Vagina (tissue), 2 donors: Measurements from ENCODE around the gene YWHAB. TPM values are rescaled to one million over a fixed set of nuclear protein-coding genes. Genes with fewer than 3 reads are reported as not detected.
A peak's percentile ranks its signal among the peaks of the same experiment; 100 is the strongest.

Experiments
- DNase-seq, 2 donors: peaks; one replicate each; pipeline ENCODE4 v3.0.0-alpha.2; 2017; ENCODE audit errors: extremely low spot score in 2 of 2
- H3K27ac ChIP-seq: fragments of 200-600 bp; sonication (generic); one replicate; pipeline ENCODE4 v1.5.1; 2019
- H3K27me3 ChIP-seq: fragments of 200-600 bp; sonication (generic); one replicate; pipeline ENCODE4 v1.5.1; 2019
- H3K36me3 ChIP-seq, 2 donors: fragments of 200-600 bp; sonication (generic); one replicate each; pipeline ENCODE4 v1.5.1; 2017 to 2019
- H3K4me1 ChIP-seq: fragments of 200-600 bp; sonication (generic); one replicate; pipeline ENCODE4 v1.5.1; 2019
- H3K4me3 ChIP-seq, 2 donors: fragments of 200-600 bp; sonication (generic); 1 replicate in 1 of 2; 2 replicates in 1 of 2; pipeline ENCODE4 v1.5.1; 2016 to 2019
- H3K9me3 ChIP-seq: fragments of 200-600 bp; sonication (generic); one replicate; pipeline ENCODE4 v1.5.1; 2019
- CTCF ChIP-seq, 3 experiments: fragments of 450-650 bp in 2 of 3; fragments of 200-600 bp in 1 of 3; sonication (generic) in 1 of 3; IDR thresholded peaks; one replicate each; pipeline ENCODE4 v1.5.1; 2017 to 2019; ENCODE audit warnings: antibody characterized with exemption in 3 of 3, mild to moderate bottlenecking in 2 of 3, moderate library complexity in 2 of 3
- POLR2A ChIP-seq, 2 donors: fragments of 450-650 bp; IDR thresholded peaks; one replicate each; pipeline ENCODE4 v1.6.1; 2017; ENCODE audit warnings: antibody characterized with exemption in 2 of 2, mild to moderate bottlenecking in 2 of 2, moderate library complexity in 2 of 2
- POLR2AphosphoS5 ChIP-seq, 2 donors: sonication (generic); formaldehyde crosslinking; IDR thresholded peaks; one replicate each; pipeline ENCODE4 v1.9.0; 2017; ENCODE audit warnings: antibody characterized with exemption in 2 of 2, mild to moderate bottlenecking in 2 of 2, low read depth in 1 of 2; ENCODE audit not compliant: insufficient read depth in 1 of 2
- intact Hi-C: fragments of 100-400 bp; cut with DNase I; formaldehyde crosslinking; loops from one replicate; pipeline ENCODE4 v1.15.1; 2023
- total RNA-seq: library from RNA; depleted of rRNA; stranded (reverse); fragments of >200 nt; gene quantifications from one replicate; pipeline ENCODE4 v1.2.3, GENCODE V29; 2016

YWHAB gene
- total RNA-seq, 1 donor from 2014 or later, result 87.4 TPM

GRCh38 chr20:44886266-44886651, 754 bp downstream of the YWHAB start:
- H3K4me3 ChIP-seq, result peak overlapping the region; percentile 95 to 99
- H3K27me3 ChIP-seq, result no peaks in the 10 kb centered on the region
- TF ChIP-seq CTCF (IDR thresholded peaks at IDR 0.05) (no peak), POLR2AphosphoS5 (IDR thresholded peaks at IDR 0.05; ENCODE audit: insufficient read depth in 1 of 2, low read depth in 1 of 2) (no peak), POLR2A (IDR thresholded peaks at IDR 0.05) (no peak)
- H3K4me1 ChIP-seq, result peaks cover 48% of the 10 kb centered on the region
- no peaks in the 10 kb centered on the region for H3K9me3 ChIP-seq
- intact Hi-C loops, result no loop called here
- peak overlapping the region; percentile 89 for H3K27ac ChIP-seq
- no peaks in the 10 kb centered on the region for H3K36me3 ChIP-seq
- no peak for DNase-seq

DNA sequence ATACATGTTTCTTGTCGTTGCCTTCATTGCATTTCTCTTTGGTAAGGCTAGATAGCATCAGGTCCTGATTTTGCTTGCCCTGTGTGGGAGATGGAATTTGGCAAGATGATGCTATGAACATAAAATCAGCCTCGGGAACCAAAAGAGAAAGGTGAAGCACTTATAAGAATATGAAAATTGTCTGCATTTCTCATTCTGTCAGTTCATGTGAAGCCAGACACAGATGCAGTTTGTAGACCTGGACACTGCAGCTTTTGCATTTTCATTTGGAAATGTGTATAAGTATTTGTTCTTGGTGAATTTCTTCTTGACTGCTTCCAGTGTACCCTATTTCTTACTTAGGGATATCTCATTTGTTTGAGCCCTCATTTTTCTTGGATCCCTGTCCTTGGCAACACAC, 1.3 kb downstream of the YWHAB start:
- Histone ChIP-seq H3K27me3 (no peaks in the 10 kb centered on the region), H3K4me1 (peaks cover 54% of the 10 kb centered on the region), H3K36me3 (no peaks in the 10 kb centered on the region), H3K9me3 (no peaks in the 10 kb centered on the region), H3K4me3 (peak overlapping the region; percentile 95 to 99), H3K27ac (peak overlapping the region; percentile 89)
- no peak for DNase-seq
- TF ChIP-seq CTCF (IDR thresholded peaks at IDR 0.05) (no peak), POLR2A (IDR thresholded peaks at IDR 0.05) (no peak), POLR2AphosphoS5 (IDR thresholded peaks at IDR 0.05; ENCODE audit: insufficient read depth in 1 of 2, low read depth in 1 of 2) (no peak)
- intact Hi-C loops, result no loop called here

GRCh38 chr20:44887466-44887865, 2.0 kb downstream of the YWHAB start:
- intact Hi-C loops, result no loop called here
- peaks cover 60% of the 10 kb centered on the region for H3K4me1 ChIP-seq
- H3K4me3 ChIP-seq, result peak overlapping the region in 1 of 2 donors; percentile 95
- TF ChIP-seq POLR2A (IDR thresholded peaks at IDR 0.05), result no peak
- no peak for TF ChIP-seq POLR2AphosphoS5 (IDR thresholded peaks at IDR 0.05; ENCODE audit: insufficient read depth in 1 of 2, low read depth in 1 of 2)
- TF ChIP-seq CTCF (IDR thresholded peaks at IDR 0.05), result no peak
- H3K27me3 ChIP-seq, result no peaks in the 10 kb centered on the region
- H3K9me3 ChIP-seq, result no peaks in the 10 kb centered on the region
- H3K36me3 ChIP-seq, result no peaks in the 10 kb centered on the region
- no peak overlapping the region for H3K27ac ChIP-seq
- no peak for DNase-seq

- no peak for DNase-seq
- H3K4me1 ChIP-seq, result peaks cover 70% of the 10 kb centered on the region
- TF ChIP-seq POLR2A (IDR thresholded peaks at IDR 0.05) (no peak), POLR2AphosphoS5 (IDR thresholded peaks at IDR 0.05; ENCODE audit: insufficient read depth in 1 of 2, low read depth in 1 of 2) (peak in 1 of 2 donors; percentile 67)
- no peaks in the 10 kb centered on the region for H3K36me3 ChIP-seq
- no peak overlapping the region for H3K4me3 ChIP-seq
- H3K9me3 ChIP-seq, result no peaks in the 10 kb centered on the region
- intact Hi-C loops, result no loop called here
- H3K27me3 ChIP-seq, result no peaks in the 10 kb centered on the region
- peak overlapping the region; percentile 37 for H3K27ac ChIP-seq
Observed at GRCh38 chr20:44888226-44889103, 3.0 kb downstream of the YWHAB start.

- TF ChIP-seq POLR2AphosphoS5 (IDR thresholded peaks at IDR 0.05; ENCODE audit: insufficient read depth in 1 of 2, low read depth in 1 of 2), result no peak
- TF ChIP-seq CTCF (IDR thresholded peaks at IDR 0.05), result no peak
- no peak for TF ChIP-seq POLR2A (IDR thresholded peaks at IDR 0.05)
- H3K4me3 ChIP-seq, result no peak overlapping the region
- H3K27me3 ChIP-seq, result no peaks in the 10 kb centered on the region
- intact Hi-C loops, result no loop called here
- peaks cover 99% of the 10 kb centered on the region for H3K4me1 ChIP-seq
- DNase-seq, result no peak
- no peak overlapping the region for H3K27ac ChIP-seq
- no peaks in the 10 kb centered on the region for H3K36me3 ChIP-seq
- no peaks in the 10 kb centered on the region for H3K9me3 ChIP-seq
Observed at GRCh38 chr20:44891826-44892225, 6.3 kb downstream of the YWHAB start.
